ENCODE data around the gene UBA1.

DNA sequence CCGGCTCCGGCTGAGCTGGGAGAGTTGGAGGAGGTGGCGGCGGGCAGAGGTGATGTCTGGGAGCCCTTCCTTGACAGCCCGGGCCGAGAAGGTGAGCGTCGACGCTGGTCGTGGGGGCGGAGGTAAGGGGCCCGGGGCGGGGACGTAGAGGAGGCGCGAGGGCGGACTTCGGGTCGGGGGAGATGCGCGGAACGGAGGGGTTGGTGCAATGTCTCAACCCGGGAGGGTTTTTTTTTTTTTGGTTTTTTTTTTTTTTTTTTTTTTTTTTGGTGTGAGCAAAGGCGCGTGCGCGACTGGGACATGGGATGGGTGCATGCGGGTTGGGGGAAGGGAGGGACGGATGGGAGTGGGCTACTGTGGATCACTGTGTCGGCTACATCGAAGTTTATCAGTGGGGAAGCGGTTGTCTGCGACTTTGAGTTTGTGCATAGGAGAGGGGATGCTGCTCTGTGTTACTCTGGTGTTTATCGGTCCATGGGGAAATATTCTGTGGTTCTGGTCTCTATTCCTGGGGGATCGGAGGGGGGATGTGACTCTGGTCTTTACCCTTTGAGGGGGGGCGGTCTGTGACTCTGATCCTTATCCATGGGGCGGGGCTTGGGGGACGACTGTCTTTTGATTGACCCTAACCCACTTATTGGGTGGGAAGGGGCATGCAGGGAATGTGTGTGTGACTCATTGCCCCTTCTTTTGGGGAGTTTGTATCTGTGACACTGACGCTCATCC lies 48.1 kb upstream of the UBA1 start:
- TF ChIP-seq, protein P1, sequence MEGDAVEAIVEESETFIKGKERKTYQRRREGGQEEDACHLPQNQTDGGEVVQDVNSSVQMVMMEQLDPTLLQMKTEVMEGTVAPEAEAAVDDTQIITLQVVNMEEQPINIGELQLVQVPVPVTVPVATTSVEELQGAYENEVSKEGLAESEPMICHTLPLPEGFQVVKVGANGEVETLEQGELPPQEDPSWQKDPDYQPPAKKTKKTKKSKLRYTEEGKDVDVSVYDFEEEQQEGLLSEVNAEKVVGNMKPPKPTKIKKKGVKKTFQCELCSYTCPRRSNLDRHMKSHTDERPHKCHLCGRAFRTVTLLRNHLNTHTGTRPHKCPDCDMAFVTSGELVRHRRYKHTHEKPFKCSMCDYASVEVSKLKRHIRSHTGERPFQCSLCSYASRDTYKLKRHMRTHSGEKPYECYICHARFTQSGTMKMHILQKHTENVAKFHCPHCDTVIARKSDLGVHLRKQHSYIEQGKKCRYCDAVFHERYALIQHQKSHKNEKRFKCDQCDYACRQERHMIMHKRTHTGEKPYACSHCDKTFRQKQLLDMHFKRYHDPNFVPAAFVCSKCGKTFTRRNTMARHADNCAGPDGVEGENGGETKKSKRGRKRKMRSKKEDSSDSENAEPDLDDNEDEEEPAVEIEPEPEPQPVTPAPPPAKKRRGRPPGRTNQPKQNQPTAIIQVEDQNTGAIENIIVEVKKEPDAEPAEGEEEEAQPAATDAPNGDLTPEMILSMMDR (IDR thresholded peaks at IDR 0.05), result no peak
- no peak for TF ChIP-seq HOXB13 (CRISPR knock-in tag; IDR thresholded peaks at IDR 0.05; ENCODE audit: low read depth)
- no peak for TF ChIP-seq SREBF2 (IDR thresholded peaks at IDR 0.05)
- TF ChIP-seq ZSCAN20 (CRISPR knock-in tag; IDR thresholded peaks at IDR 0.05), result no peak
- no peak for TF ChIP-seq POLR2A (IDR thresholded peaks at IDR 0.05; ENCODE audit: low read length)
- TF ChIP-seq, protein P2, sequence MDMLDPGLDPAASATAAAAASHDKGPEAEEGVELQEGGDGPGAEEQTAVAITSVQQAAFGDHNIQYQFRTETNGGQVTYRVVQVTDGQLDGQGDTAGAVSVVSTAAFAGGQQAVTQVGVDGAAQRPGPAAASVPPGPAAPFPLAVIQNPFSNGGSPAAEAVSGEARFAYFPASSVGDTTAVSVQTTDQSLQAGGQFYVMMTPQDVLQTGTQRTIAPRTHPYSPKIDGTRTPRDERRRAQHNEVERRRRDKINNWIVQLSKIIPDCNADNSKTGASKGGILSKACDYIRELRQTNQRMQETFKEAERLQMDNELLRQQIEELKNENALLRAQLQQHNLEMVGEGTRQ (IDR thresholded peaks at IDR 0.05), result no peak
- TF ChIP-seq FOXS1 (CRISPR knock-in tag; IDR thresholded peaks at IDR 0.05), result no peak
- no peak for TF ChIP-seq POLR2AphosphoS2 (conservative IDR thresholded peaks at IDR 0.05; ENCODE audit: low read length)
- no peak for TF ChIP-seq HDAC2 (IDR thresholded peaks at IDR 0.05)
- TF ChIP-seq, protein P3, sequence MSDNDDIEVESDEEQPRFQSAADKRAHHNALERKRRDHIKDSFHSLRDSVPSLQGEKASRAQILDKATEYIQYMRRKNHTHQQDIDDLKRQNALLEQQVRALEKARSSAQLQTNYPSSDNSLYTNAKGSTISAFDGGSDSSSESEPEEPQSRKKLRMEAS (IDR thresholded peaks at IDR 0.05), result no peak
- no peak for TF ChIP-seq MAFK (IDR thresholded peaks at IDR 0.05; ENCODE audit: partially characterized antibody)
- no peak for TF ChIP-seq CBX2 (IDR thresholded peaks at IDR 0.05; ENCODE audit: borderline replicate concordance, low read depth)

All from A549 (cell line).